HepG2 (cell line): ENCODE data around the gene LDAH. TPM values are rescaled to one million over a fixed set of nuclear protein-coding genes. Genes with fewer than 3 reads are reported as not detected.

Experiments used
- AKAP8 ChIP-seq: sonication (generic); formaldehyde crosslinking; IDR thresholded peaks from 2 replicates; pipeline ENCODE4 v1.5.1; 2020; ENCODE audit warnings: mild to moderate bottlenecking, missing genetic modification reagents
- EED ChIP-seq: sonication (generic); formaldehyde crosslinking; IDR thresholded peaks from 2 replicates; pipeline ENCODE4 v1.5.0; 2020; ENCODE audit warnings: mild to moderate bottlenecking, missing genetic modification reagents
- MAFF ChIP-seq: IDR thresholded peaks from 2 replicates; pipeline ENCODE4 v1.6.1; 2011; ENCODE audit warnings: low read depth, low read length, improper control_type of control experiment
- MEF2D ChIP-seq: sonication (generic); formaldehyde crosslinking; IDR thresholded peaks from 2 replicates; pipeline ENCODE4 v1.5.1; 2020; ENCODE audit warnings: mild to moderate bottlenecking, missing genetic modification reagents
- NFYC ChIP-seq: IDR thresholded peaks from 2 replicates; pipeline ENCODE4 v1.6.1; 2016; ENCODE audit warnings: missing genetic modification reagents, missing compliant biosample characterization
- RFX5 ChIP-seq: IDR thresholded peaks from 2 replicates; pipeline ENCODE4 v1.6.1; 2011; ENCODE audit warnings: low read depth, low read length, improper control_type of control experiment
- SP140L ChIP-seq: sonication (generic); formaldehyde crosslinking; IDR thresholded peaks from 2 replicates; pipeline ENCODE4 v1.4.0; 2020; ENCODE audit warnings: missing genetic modification reagents, borderline replicate concordance
- TMF1 ChIP-seq: sonication (generic); formaldehyde crosslinking; IDR thresholded peaks from 2 replicates; pipeline ENCODE4 v1.8.1; 2022; ENCODE audit warnings: low read depth, missing genetic modification reagents
- U2AF2 ChIP-seq: fragments of 200-400 bp; formaldehyde crosslinking; IDR thresholded peaks from 2 replicates; pipeline ENCODE4 v1.6.1; 2017; ENCODE audit warnings: low read depth, mild to moderate bottlenecking, low read length
- ZBTB2 ChIP-seq: sonication (generic); formaldehyde crosslinking; IDR thresholded peaks from 2 replicates; pipeline ENCODE4 v1.8.0; 2022; ENCODE audit warnings: low read depth, missing genetic modification reagents
- ZNF224 ChIP-seq: sonication (generic); formaldehyde crosslinking; IDR thresholded peaks from 2 replicates; pipeline ENCODE4 v1.5.0; 2020; ENCODE audit warnings: mild to moderate bottlenecking, missing genetic modification reagents
- ZNF225 ChIP-seq: sonication (generic); formaldehyde crosslinking; IDR thresholded peaks from 2 replicates; pipeline ENCODE4 v1.4.0; 2020; ENCODE audit warnings: mild to moderate bottlenecking, missing genetic modification reagents
- ZNF446 ChIP-seq: sonication (generic); formaldehyde crosslinking; IDR thresholded peaks from 2 replicates; pipeline ENCODE4 v1.5.0; 2020; ENCODE audit warnings: mild to moderate bottlenecking, missing genetic modification reagents
- ZNF616 ChIP-seq: sonication (generic); formaldehyde crosslinking; IDR thresholded peaks from 2 replicates; pipeline ENCODE4 v1.5.0; 2020; ENCODE audit warnings: low read depth, mild to moderate bottlenecking, missing genetic modification reagents
- ZNF737 ChIP-seq: sonication (generic); formaldehyde crosslinking; IDR thresholded peaks from 2 replicates; pipeline ENCODE4 v1.5.0; 2020; ENCODE audit warnings: missing genetic modification reagents, mild to moderate bottlenecking, borderline replicate concordance
- ZNF781 ChIP-seq: sonication (generic); formaldehyde crosslinking; IDR thresholded peaks from 2 replicates; pipeline ENCODE4 v1.5.1; 2020; ENCODE audit warnings: borderline replicate concordance, mild to moderate bottlenecking, missing genetic modification reagents; ENCODE audit errors: not compliant biosample characterization
- polyA plus RNA-seq, 8 experiments: library from polyadenylated mRNA; depleted of rRNA in 3 of 8; stranded (reverse) in 7 of 8; unstranded in 1 of 8; fragments of >200 nt; fragmentation: Illumina TruSeq in 4 of 8; extraction: Trizol in 4 of 8; gene quantifications; 2 replicates each; pipeline versions ENCODE4 v1.2.1 to v1.2.3, GENCODE V29; 2011 to 2016; ENCODE audit warnings: low read depth in 4 of 8, missing spikeins in 1 of 8, mixed read lengths in 1 of 8; ENCODE audit not compliant: insufficient read depth in 1 of 8
- total RNA-seq, 5 experiments: library from RNA; depleted of rRNA; stranded (reverse); fragments of >200 nt; fragmentation: Illumina TruSeq; extraction: Trizol; gene quantifications; 2 replicates each; pipeline ENCODE4 v1.2.3, GENCODE V29; 2016; ENCODE audit warnings: low read depth in 1 of 5
- TF ChIP-seq, protein P1 (sequence below): IDR thresholded peaks from 2 replicates; pipeline ENCODE4 v1.6.1; 2012; ENCODE audit warnings: low read length, improper control_type of control experiment
- TF ChIP-seq, protein P2 (sequence below): sonication (generic); formaldehyde crosslinking; IDR thresholded peaks from 2 replicates; pipeline ENCODE4 v1.4.0; 2020; ENCODE audit warnings: missing genetic modification reagents
- TF ChIP-seq, protein P3 (sequence below): sonication (generic); formaldehyde crosslinking; IDR thresholded peaks from 2 replicates; pipeline ENCODE4 v1.4.0; 2020; ENCODE audit warnings: mild to moderate bottlenecking, missing genetic modification reagents

LDAH gene
- total and polyA plus RNA-seq, 2 of the 13 experiments (the other 11 are each of a cell fraction or from before 2014, with no cell fraction given), result 28.8 to 46.2 TPM

DNA sequence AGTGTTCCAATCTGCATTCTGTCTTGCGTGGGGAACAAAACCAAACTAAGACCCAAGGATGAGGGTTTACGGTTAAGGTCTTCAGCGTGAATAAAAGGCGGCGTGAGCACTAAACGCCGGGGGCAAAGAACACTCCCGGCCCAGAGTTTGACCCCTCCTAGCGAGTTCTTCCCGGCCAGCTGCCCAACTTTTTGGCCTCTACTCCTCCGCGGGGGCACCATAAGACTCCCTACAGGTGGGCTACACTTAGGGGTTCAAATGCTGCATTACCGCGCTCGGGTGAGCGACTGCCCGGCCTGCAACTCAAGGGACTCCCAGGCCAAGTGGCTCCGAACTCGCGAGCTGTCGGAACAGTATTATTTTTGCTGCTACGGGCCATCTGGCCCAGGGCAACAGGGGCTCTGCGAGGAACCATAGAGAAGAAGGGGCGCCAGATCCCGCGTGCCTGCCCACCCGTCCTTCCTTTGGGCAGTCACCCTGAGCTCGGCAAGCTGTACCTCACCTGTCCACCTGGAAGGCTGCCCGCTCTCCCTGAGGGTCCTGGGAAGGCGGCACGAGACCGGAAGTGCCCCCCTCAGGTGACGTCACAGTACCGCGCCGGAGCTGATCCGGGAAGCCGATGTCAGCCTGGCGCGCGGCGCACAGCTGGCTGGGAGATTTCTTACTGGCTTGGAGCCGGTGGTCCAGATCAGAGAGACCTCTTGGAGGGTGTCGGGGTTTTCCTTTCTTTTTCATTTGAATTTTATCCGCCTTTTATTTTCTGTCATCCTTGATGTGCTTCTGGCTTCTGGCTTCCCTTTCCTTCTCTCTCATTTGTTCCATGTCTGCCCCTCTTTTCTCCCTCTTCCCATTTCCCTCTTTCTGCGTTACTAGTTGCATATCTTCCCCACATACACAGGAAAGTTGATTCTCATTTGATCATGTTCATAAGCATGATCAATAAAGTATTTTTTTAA, at the start of gene LDAH (continued):
- TF ChIP-seq, protein P1, sequence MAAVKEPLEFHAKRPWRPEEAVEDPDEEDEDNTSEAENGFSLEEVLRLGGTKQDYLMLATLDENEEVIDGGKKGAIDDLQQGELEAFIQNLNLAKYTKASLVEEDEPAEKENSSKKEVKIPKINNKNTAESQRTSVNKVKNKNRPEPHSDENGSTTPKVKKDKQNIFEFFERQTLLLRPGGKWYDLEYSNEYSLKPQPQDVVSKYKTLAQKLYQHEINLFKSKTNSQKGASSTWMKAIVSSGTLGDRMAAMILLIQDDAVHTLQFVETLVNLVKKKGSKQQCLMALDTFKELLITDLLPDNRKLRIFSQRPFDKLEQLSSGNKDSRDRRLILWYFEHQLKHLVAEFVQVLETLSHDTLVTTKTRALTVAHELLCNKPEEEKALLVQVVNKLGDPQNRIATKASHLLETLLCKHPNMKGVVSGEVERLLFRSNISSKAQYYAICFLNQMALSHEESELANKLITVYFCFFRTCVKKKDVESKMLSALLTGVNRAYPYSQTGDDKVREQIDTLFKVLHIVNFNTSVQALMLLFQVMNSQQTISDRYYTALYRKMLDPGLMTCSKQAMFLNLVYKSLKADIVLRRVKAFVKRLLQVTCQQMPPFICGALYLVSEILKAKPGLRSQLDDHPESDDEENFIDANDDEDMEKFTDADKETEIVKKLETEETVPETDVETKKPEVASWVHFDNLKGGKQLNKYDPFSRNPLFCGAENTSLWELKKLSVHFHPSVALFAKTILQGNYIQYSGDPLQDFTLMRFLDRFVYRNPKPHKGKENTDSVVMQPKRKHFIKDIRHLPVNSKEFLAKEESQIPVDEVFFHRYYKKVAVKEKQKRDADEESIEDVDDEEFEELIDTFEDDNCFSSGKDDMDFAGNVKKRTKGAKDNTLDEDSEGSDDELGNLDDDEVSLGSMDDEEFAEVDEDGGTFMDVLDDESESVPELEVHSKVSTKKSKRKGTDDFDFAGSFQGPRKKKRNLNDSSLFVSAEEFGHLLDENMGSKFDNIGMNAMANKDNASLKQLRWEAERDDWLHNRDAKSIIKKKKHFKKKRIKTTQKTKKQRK, result no peak
- TF ChIP-seq EED (CRISPR knock-in tag) (peak; percentile 92), ZNF225 (peak; percentile 92; the same call in 1 of the 2 replicates), AKAP8 (0 out of 2 replicates have a peak, but pooled peaks have one; percentile 35), ZNF781 (CRISPR knock-in tag) (peak; percentile 96), ZNF224 (CRISPR knock-in tag) (peak; percentile 53; the same call in 1 of the 2 replicates), SP140L (0 out of 2 replicates have a peak, but pooled peaks have one; percentile 62), U2AF2 (peak; percentile 82; the same call in 1 of the 2 replicates), RFX5 (peak; percentile 84), NFYC (CRISPR knock-in tag) (0 out of 2 replicates have a peak, but pooled peaks have one; percentile 65), ZNF616 (CRISPR knock-in tag) (peak; percentile 76; the same call in 1 of the 2 replicates), TMF1 (CRISPR knock-in tag) (peak; percentile 74; the same call in 1 of the 2 replicates), MAFF (no peak), ZNF737 (CRISPR knock-in tag) (no peak), MEF2D (peak; percentile 90), ZNF446 (CRISPR knock-in tag) (peak; percentile 91; the same call in 1 of the 2 replicates), ZBTB2 (CRISPR knock-in tag) (peak; percentile 55; the same call in 1 of the 2 replicates)
- TF ChIP-seq, protein P2, sequence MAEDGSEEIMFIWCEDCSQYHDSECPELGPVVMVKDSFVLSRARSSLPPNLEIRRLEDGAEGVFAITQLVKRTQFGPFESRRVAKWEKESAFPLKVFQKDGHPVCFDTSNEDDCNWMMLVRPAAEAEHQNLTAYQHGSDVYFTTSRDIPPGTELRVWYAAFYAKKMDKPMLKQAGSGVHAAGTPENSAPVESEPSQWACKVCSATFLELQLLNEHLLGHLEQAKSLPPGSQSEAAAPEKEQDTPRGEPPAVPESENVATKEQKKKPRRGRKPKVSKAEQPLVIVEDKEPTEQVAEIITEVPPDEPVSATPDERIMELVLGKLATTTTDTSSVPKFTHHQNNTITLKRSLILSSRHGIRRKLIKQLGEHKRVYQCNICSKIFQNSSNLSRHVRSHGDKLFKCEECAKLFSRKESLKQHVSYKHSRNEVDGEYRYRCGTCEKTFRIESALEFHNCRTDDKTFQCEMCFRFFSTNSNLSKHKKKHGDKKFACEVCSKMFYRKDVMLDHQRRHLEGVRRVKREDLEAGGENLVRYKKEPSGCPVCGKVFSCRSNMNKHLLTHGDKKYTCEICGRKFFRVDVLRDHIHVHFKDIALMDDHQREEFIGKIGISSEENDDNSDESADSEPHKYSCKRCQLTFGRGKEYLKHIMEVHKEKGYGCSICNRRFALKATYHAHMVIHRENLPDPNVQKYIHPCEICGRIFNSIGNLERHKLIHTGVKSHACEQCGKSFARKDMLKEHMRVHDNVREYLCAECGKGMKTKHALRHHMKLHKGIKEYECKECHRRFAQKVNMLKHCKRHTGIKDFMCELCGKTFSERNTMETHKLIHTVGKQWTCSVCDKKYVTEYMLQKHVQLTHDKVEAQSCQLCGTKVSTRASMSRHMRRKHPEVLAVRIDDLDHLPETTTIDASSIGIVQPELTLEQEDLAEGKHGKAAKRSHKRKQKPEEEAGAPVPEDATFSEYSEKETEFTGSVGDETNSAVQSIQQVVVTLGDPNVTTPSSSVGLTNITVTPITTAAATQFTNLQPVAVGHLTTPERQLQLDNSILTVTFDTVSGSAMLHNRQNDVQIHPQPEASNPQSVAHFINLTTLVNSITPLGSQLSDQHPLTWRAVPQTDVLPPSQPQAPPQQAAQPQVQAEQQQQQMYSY (CRISPR knock-in tag), result peak; percentile 66; the same call in 1 of the 2 replicates
- TF ChIP-seq, protein P3, sequence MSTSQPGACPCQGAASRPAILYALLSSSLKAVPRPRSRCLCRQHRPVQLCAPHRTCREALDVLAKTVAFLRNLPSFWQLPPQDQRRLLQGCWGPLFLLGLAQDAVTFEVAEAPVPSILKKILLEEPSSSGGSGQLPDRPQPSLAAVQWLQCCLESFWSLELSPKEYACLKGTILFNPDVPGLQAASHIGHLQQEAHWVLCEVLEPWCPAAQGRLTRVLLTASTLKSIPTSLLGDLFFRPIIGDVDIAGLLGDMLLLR (CRISPR knock-in tag), result peak; percentile 65; the same call in 1 of the 2 replicates
